ENCODE measurements around the gene GMNN. TPM values are rescaled to one million over a fixed set of nuclear protein-coding genes. Genes with fewer than 3 reads are reported as not detected.

Gene GMNN
- total and polyA plus RNA-seq, 2 experiments from 2014 or later = 88.2 to 202 TPM

GRCh38 chr6:24807584-24807983 lies 32.8 kb downstream of the GMNN start (continued):
- TF ChIP-seq, protein P1, sequence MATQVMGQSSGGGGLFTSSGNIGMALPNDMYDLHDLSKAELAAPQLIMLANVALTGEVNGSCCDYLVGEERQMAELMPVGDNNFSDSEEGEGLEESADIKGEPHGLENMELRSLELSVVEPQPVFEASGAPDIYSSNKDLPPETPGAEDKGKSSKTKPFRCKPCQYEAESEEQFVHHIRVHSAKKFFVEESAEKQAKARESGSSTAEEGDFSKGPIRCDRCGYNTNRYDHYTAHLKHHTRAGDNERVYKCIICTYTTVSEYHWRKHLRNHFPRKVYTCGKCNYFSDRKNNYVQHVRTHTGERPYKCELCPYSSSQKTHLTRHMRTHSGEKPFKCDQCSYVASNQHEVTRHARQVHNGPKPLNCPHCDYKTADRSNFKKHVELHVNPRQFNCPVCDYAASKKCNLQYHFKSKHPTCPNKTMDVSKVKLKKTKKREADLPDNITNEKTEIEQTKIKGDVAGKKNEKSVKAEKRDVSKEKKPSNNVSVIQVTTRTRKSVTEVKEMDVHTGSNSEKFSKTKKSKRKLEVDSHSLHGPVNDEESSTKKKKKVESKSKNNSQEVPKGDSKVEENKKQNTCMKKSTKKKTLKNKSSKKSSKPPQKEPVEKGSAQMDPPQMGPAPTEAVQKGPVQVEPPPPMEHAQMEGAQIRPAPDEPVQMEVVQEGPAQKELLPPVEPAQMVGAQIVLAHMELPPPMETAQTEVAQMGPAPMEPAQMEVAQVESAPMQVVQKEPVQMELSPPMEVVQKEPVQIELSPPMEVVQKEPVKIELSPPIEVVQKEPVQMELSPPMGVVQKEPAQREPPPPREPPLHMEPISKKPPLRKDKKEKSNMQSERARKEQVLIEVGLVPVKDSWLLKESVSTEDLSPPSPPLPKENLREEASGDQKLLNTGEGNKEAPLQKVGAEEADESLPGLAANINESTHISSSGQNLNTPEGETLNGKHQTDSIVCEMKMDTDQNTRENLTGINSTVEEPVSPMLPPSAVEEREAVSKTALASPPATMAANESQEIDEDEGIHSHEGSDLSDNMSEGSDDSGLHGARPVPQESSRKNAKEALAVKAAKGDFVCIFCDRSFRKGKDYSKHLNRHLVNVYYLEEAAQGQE (IDR thresholded peaks at IDR 0.05; ENCODE audit: unreplicated experiment) = no peak
- TF ChIP-seq, protein P2, sequence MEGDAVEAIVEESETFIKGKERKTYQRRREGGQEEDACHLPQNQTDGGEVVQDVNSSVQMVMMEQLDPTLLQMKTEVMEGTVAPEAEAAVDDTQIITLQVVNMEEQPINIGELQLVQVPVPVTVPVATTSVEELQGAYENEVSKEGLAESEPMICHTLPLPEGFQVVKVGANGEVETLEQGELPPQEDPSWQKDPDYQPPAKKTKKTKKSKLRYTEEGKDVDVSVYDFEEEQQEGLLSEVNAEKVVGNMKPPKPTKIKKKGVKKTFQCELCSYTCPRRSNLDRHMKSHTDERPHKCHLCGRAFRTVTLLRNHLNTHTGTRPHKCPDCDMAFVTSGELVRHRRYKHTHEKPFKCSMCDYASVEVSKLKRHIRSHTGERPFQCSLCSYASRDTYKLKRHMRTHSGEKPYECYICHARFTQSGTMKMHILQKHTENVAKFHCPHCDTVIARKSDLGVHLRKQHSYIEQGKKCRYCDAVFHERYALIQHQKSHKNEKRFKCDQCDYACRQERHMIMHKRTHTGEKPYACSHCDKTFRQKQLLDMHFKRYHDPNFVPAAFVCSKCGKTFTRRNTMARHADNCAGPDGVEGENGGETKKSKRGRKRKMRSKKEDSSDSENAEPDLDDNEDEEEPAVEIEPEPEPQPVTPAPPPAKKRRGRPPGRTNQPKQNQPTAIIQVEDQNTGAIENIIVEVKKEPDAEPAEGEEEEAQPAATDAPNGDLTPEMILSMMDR (conservative IDR thresholded peaks at IDR 0.05; ENCODE audit: low read depth in 2 of 2) = no peak
- no peak for TF ChIP-seq NANOG (IDR thresholded peaks at IDR 0.05; ENCODE audit: borderline replicate concordance)

DNA sequence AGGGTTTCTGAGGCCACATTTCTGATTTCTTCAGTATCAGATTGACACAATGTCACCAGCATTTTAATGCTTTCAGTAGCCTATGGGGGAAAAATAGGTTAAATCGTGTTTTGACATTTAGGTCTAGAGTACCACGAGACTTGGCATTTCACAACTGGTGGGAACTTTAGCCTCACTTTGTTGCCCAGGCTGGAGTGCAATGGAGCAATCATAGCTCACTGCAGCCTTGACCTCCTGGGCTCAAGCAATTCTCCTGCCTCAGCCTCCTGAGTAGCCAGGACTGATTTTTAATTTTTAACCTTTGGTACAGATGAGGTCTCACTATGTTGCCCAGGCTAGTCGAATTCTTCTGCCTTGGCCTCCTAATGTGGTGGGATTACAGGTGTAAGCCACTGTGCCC lies 35.0 kb downstream of the GMNN start:
- H3K27ac Mint-ChIP-seq = no peak overlapping the region
- H3K79me2 ChIP-seq (replicated peaks; ENCODE audit: insufficient read depth) = no peaks in the 10 kb centered on the region
- H3K27ac ChIP-seq (ENCODE audit: low read depth) = no peak overlapping the region
- no peak overlapping the region for H3K4me2 ChIP-seq
- no peak overlapping the region for H2AFZ ChIP-seq
- no peaks in the 10 kb centered on the region for H3K36me3 Mint-ChIP-seq (ENCODE audit: low read depth)
- no peaks in the 10 kb centered on the region for H3F3A ChIP-seq (replicated peaks; ENCODE audit: low read depth)
- no peaks in the 10 kb centered on the region for H4K20me1 ChIP-seq (replicated peaks; ENCODE audit: insufficient read depth)
- DNase-seq (ENCODE audit: low spot score) (no peak), ATAC-seq (no peak)
- no peaks in the 10 kb centered on the region for H3K9me3 Mint-ChIP-seq
- H3K36me3 ChIP-seq (ENCODE audit: insufficient read depth) = no peaks in the 10 kb centered on the region
- no peaks in the 10 kb centered on the region for H3K27me3 ChIP-seq (ENCODE audit: insufficient read depth)
- no peaks in the 10 kb centered on the region for H3K27me3 Mint-ChIP-seq (ENCODE audit: insufficient read depth, low read depth, poor library complexity)
- H3K4me3 Mint-ChIP-seq = no peak overlapping the region
- H3K4me3 ChIP-seq = no peak overlapping the region
- H3K9me2 ChIP-seq (ENCODE audit: insufficient read depth) = no peaks in the 10 kb centered on the region
- no peaks in the 10 kb centered on the region for H3K4me1 Mint-ChIP-seq
- no peaks in the 10 kb centered on the region for H3K4me1 ChIP-seq (ENCODE audit: insufficient read depth)
- TF ChIP-seq ZNF114 (CRISPR knock-in tag; IDR thresholded peaks at IDR 0.05) (no peak), EZH2phosphoT487 (IDR thresholded peaks at IDR 0.05; ENCODE audit: unreplicated experiment) (no peak), CREB1 (CRISPR knock-in tag; IDR thresholded peaks at IDR 0.05; ENCODE audit: low read depth) (no peak), NANOG (IDR thresholded peaks at IDR 0.05; ENCODE audit: borderline replicate concordance) (no peak), ZNF331 (CRISPR knock-in tag; IDR thresholded peaks at IDR 0.05; ENCODE audit: low read depth) (no peak), ZNF462 (CRISPR knock-in tag; IDR thresholded peaks at IDR 0.05) (no peak), POLR2AphosphoS5 (IDR thresholded peaks at IDR 0.05; ENCODE audit: low read depth) (no peak), EZH2 (IDR thresholded peaks at IDR 0.05; ENCODE audit: low read depth, unreplicated experiment) (no peak)
- TF ChIP-seq, protein P1 (IDR thresholded peaks at IDR 0.05; ENCODE audit: unreplicated experiment) = no peak
